ENCODE measurements around the gene MRM3. TPM values are rescaled to one million over a fixed set of nuclear protein-coding genes. Genes with fewer than 3 reads are reported as not detected.
A peak's percentile ranks its signal among the peaks of the same experiment; 100 is the strongest.

Gene MRM3
- total RNA-seq, 2 experiments from 2014 or later: 29.5 to 47.1 TPM

GRCh38 chr17:742147-742793 is 39.9 kb upstream of the MRM3 start:
- no TSS peak for BruUV-seq (replicated peaks)
- Histone ChIP-seq H3K9me2 (ENCODE audit: insufficient read depth, low read length) (no peaks in the 10 kb centered on the region), H2AFZ (ENCODE audit: low read length) (no peak overlapping the region), H3K4me3 (ENCODE audit: low read depth, low read length, poor library complexity, severe bottlenecking) (no peak overlapping the region), H3K36me3 (ENCODE audit: insufficient read depth, low read length) (peaks cover 89% of the 10 kb centered on the region), H3K9me3 (ENCODE audit: low read length) (no peaks in the 10 kb centered on the region), H3K4me1 (ENCODE audit: insufficient read depth, low read length, poor library complexity, severe bottlenecking) (peaks cover 6% of the 10 kb centered on the region), H3K4me2 (ENCODE audit: low read length) (no peak overlapping the region), H3K27ac (ENCODE audit: low read depth, low read length, poor library complexity, severe bottlenecking) (no peak overlapping the region), H4K20me1 (ENCODE audit: insufficient read depth, low read length) (peaks cover 14% of the 10 kb centered on the region; the same call in 1 of the 2 replicates), H3K79me2 (ENCODE audit: insufficient read depth, low read depth, low read length) (peaks cover 20% of the 10 kb centered on the region)
- POLR2A ChIA-PET: interaction anchor here (0.7 kb wide), 1 partner anchor 17 kb away, joined by 3 read pairs; no protein-coding TSS in a partner anchor
- intact Hi-C loops (cut with micrococcal nuclease; ENCODE audit: unreplicated experiment): no loop called here
- CTCF ChIA-PET (ENCODE audit: unreplicated experiment): no interaction called here
- TF ChIP-seq, protein P1, sequence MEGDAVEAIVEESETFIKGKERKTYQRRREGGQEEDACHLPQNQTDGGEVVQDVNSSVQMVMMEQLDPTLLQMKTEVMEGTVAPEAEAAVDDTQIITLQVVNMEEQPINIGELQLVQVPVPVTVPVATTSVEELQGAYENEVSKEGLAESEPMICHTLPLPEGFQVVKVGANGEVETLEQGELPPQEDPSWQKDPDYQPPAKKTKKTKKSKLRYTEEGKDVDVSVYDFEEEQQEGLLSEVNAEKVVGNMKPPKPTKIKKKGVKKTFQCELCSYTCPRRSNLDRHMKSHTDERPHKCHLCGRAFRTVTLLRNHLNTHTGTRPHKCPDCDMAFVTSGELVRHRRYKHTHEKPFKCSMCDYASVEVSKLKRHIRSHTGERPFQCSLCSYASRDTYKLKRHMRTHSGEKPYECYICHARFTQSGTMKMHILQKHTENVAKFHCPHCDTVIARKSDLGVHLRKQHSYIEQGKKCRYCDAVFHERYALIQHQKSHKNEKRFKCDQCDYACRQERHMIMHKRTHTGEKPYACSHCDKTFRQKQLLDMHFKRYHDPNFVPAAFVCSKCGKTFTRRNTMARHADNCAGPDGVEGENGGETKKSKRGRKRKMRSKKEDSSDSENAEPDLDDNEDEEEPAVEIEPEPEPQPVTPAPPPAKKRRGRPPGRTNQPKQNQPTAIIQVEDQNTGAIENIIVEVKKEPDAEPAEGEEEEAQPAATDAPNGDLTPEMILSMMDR (conservative IDR thresholded peaks at IDR 0.05; ENCODE audit: low read length): no peak
- no peak for TF ChIP-seq EZH2phosphoT487 (IDR thresholded peaks at IDR 0.05; ENCODE audit: borderline replicate concordance, low read depth, low read length)
- no peak for DNase-seq (ENCODE audit: low spot score)

DNA sequence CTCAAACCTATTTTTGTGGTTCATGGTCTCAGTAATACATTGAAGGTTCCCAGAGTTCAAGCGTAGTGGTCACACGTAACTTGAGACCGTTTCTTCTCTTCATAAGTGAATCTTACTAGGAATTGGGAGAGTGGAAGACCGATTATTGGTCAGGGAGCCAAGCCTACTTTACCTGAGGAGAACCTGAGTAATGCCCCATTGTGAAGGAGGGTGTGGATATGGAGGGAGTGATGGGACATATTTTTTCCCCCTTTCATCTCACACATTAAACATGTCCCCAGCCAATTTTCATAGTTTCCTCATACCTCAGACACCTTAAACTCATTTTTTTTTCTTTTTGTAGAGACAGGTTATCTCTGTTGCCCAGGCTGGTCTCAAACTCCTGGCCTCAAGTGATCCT is 39.0 kb upstream of the MRM3 start:
- no peak for DNase-seq (ENCODE audit: low spot score)
- BruUV-seq (replicated peaks): TSS peak; percentile 1

GRCh38 chr17:744937-745336 is 37.2 kb upstream of the MRM3 start:
- ChIA-PET CTCF (ENCODE audit: unreplicated experiment) (no interaction called here), POLR2A (no interaction called here)
- Histone ChIP-seq H3K27ac (ENCODE audit: low read depth, low read length, poor library complexity, severe bottlenecking) (no peak overlapping the region), H3K4me3 (ENCODE audit: low read depth, low read length, poor library complexity, severe bottlenecking) (no peak overlapping the region), H3K4me2 (ENCODE audit: low read length) (no peak overlapping the region), H3K79me2 (ENCODE audit: insufficient read depth, low read depth, low read length) (peaks cover 41% of the 10 kb centered on the region), H3K9me2 (ENCODE audit: insufficient read depth, low read length) (no peaks in the 10 kb centered on the region), H4K20me1 (ENCODE audit: insufficient read depth, low read length) (peaks cover 14% of the 10 kb centered on the region; the same call in 1 of the 2 replicates), H3K4me1 (ENCODE audit: insufficient read depth, low read length, poor library complexity, severe bottlenecking) (peaks cover 8% of the 10 kb centered on the region), H3K9me3 (ENCODE audit: low read length) (no peaks in the 10 kb centered on the region), H2AFZ (ENCODE audit: low read length) (no peak overlapping the region), H3K36me3 (ENCODE audit: insufficient read depth, low read length) (peaks cover 94% of the 10 kb centered on the region)
- intact Hi-C loops (cut with micrococcal nuclease; ENCODE audit: unreplicated experiment): no loop called here
- BruUV-seq (replicated peaks): no TSS peak
- no peak for DNase-seq (ENCODE audit: low spot score)
- TF ChIP-seq, protein P1 (conservative IDR thresholded peaks at IDR 0.05; ENCODE audit: low read length): no peak
- no peak for TF ChIP-seq EZH2phosphoT487 (IDR thresholded peaks at IDR 0.05; ENCODE audit: borderline replicate concordance, low read depth, low read length)

More for the DNA sequence above, 39.0 kb upstream of the MRM3 start:
- H2AFZ ChIP-seq (ENCODE audit: low read length): no peak overlapping the region
- peaks cover 6% of the 10 kb centered on the region for H3K4me1 ChIP-seq (ENCODE audit: insufficient read depth, low read length, poor library complexity, severe bottlenecking)
- H3K27ac ChIP-seq (ENCODE audit: low read depth, low read length, poor library complexity, severe bottlenecking): no peak overlapping the region
- TF ChIP-seq, protein P1 (conservative IDR thresholded peaks at IDR 0.05; ENCODE audit: low read length): no peak
- H3K36me3 ChIP-seq (ENCODE audit: insufficient read depth, low read length): peaks cover 93% of the 10 kb centered on the region
- H4K20me1 ChIP-seq (ENCODE audit: insufficient read depth, low read length): peaks cover 14% of the 10 kb centered on the region; the same call in 1 of the 2 replicates
- H3K79me2 ChIP-seq (ENCODE audit: insufficient read depth, low read depth, low read length): peaks cover 28% of the 10 kb centered on the region
- H3K9me2 ChIP-seq (ENCODE audit: insufficient read depth, low read length): no peaks in the 10 kb centered on the region
- POLR2A ChIA-PET: no interaction called here
- intact Hi-C loops (cut with micrococcal nuclease; ENCODE audit: unreplicated experiment): no loop called here
- CTCF ChIA-PET (ENCODE audit: unreplicated experiment): no interaction called here
- H3K4me2 ChIP-seq (ENCODE audit: low read length): no peak overlapping the region
- H3K4me3 ChIP-seq (ENCODE audit: low read depth, low read length, poor library complexity, severe bottlenecking): no peak overlapping the region
- no peaks in the 10 kb centered on the region for H3K9me3 ChIP-seq (ENCODE audit: low read length)
